HG03520 (cell line): Measurements from ENCODE around the gene MCTP1.
"Not testable (repeated sequence)": the region's sequence is repeated elsewhere in the genome, so short reads cannot be mapped to it uniquely, and the experiment has no call there.

Experiments used
- ATAC-seq: cut with Tn5 transposase; IDR thresholded peaks from one replicate; pipeline ENCODE4 v1.9.1; 2021; ENCODE audit warnings: mild to moderate bottlenecking, moderate library complexity; ENCODE audit not compliant: unreplicated experiment

Gene MCTP1

GRCh38 chr5:94976853-94977252, 308.0 kb downstream of the MCTP1 start:
- ATAC-seq: no peak

GRCh38 chr5:94972268-94972667, 312.6 kb downstream of the MCTP1 start:
- ATAC-seq: no peak

GRCh38 chr5:94969174-94969573, 315.7 kb downstream of the MCTP1 start:
- ATAC-seq: no peak

- peak; percentile 74 for ATAC-seq
Measured at GRCh38 chr5:94968507-94969095, 316.3 kb downstream of the MCTP1 start.

GRCh38 chr5:94967525-94967924, 317.4 kb downstream of the MCTP1 start:
- no peak for ATAC-seq

- not testable (repeated sequence) for ATAC-seq
Measured at GRCh38 chr5:94959279-94959678, 325.6 kb downstream of the MCTP1 start.

- no peak for ATAC-seq
Measured at GRCh38 chr5:94945656-94946055, 339.2 kb downstream of the MCTP1 start.

GRCh38 chr5:94944160-94944559, 340.7 kb downstream of the MCTP1 start:
- no peak for ATAC-seq

GRCh38 chr5:94941122-94941755, 343.7 kb downstream of the MCTP1 start:
- ATAC-seq: no peak

GRCh38 chr5:94932259-94932658, 352.6 kb downstream of the MCTP1 start:
- ATAC-seq: no peak

- ATAC-seq: no peak
Measured at GRCh38 chr5:94928891-94929290, 356.0 kb downstream of the MCTP1 start.

- no peak for ATAC-seq
Measured at GRCh38 chr5:94920570-94920969, 364.3 kb downstream of the MCTP1 start.

- ATAC-seq: no peak
Measured at GRCh38 chr5:94916619-94917018, 368.3 kb downstream of the MCTP1 start.

GRCh38 chr5:94911276-94911675, 373.6 kb downstream of the MCTP1 start:
- no peak for ATAC-seq

- ATAC-seq: no peak
Measured at GRCh38 chr5:94910721-94911120, 374.2 kb downstream of the MCTP1 start.

GRCh38 chr5:94908889-94909480, 375.9 kb downstream of the MCTP1 start:
- no peak for ATAC-seq

GRCh38 chr5:94906750-94907149, 378.1 kb downstream of the MCTP1 start:
- no peak for ATAC-seq

GRCh38 chr5:94903726-94904125, 381.2 kb downstream of the MCTP1 start:
- no peak for ATAC-seq

GRCh38 chr5:94901191-94901979, 383.5 kb downstream of the MCTP1 start:
- ATAC-seq: peak; percentile 87

GRCh38 chr5:94900006-94900505, 384.8 kb downstream of the MCTP1 start:
- ATAC-seq: no peak

- ATAC-seq: no peak
Measured at GRCh38 chr5:94893412-94894135, 391.3 kb downstream of the MCTP1 start.
